DOHH2 (cell line): ENCODE results near the gene CTNNA2.

ENCODE experiments used
- H3F3A ChIP-seq: fragments of 200-600 bp; sonication (generic), shearing (Covaris generic); 2 replicates; pipeline ENCODE4 v1.6.0; 2016; ENCODE audit warnings: antibody characterized with exemption, mild to moderate bottlenecking; ENCODE audit not compliant: control insufficient read depth, insufficient read depth
- H3K27ac ChIP-seq: fragments of 200-600 bp; sonication (generic); 2 replicates; pipeline ENCODE4 v1.5.1; 2014; ENCODE audit warnings: low read depth, mild to moderate bottlenecking, low read length, moderate library complexity
- H3K27me3 ChIP-seq: fragments of 200-600 bp; sonication (generic); 2 replicates; pipeline ENCODE4 v1.6.1; 2014; ENCODE audit warnings: mild to moderate bottlenecking, low read length, mixed read lengths; ENCODE audit not compliant: control insufficient read depth
- H3K36me3 ChIP-seq: fragments of 200-600 bp; sonication (generic); 2 replicates; pipeline ENCODE4 v1.6.1; 2014; ENCODE audit warnings: mild to moderate bottlenecking, low read length, moderate library complexity, mixed read lengths; ENCODE audit not compliant: control insufficient read depth
- H3K4me1 ChIP-seq: fragments of 200-600 bp; sonication (generic); 2 replicates; pipeline ENCODE4 v1.6.1; 2014; ENCODE audit warnings: mild to moderate bottlenecking, low read length, mixed read lengths; ENCODE audit not compliant: control insufficient read depth
- H3K4me2 ChIP-seq: fragments of 200-600 bp; sonication (generic); 2 replicates; pipeline ENCODE4 v1.6.0; 2014; ENCODE audit warnings: mild to moderate bottlenecking, low read length, moderate library complexity
- H3K4me3 ChIP-seq: fragments of 200-600 bp; sonication (generic); 2 replicates; pipeline ENCODE4 v1.5.1; 2014; ENCODE audit warnings: mild to moderate bottlenecking, low read length, mixed read lengths
- H3K79me2 ChIP-seq: fragments of 200-600 bp; sonication (generic); 2 replicates; pipeline ENCODE4 v1.6.1; 2014; ENCODE audit warnings: mild to moderate bottlenecking, low read length, mixed read lengths; ENCODE audit not compliant: control insufficient read depth
- H3K9me2 ChIP-seq: fragments of 200-600 bp; sonication (generic); replicated peaks from 2 replicates; pipeline ENCODE4 v1.6.1; 2014; ENCODE audit warnings: mild to moderate bottlenecking, low read length, mixed read lengths; ENCODE audit not compliant: control insufficient read depth
- H3K9me3 ChIP-seq: fragments of 200-600 bp; sonication (generic); 2 replicates; pipeline ENCODE4 v1.6.1; 2014; ENCODE audit warnings: antibody characterized with exemption, low read length, mixed read lengths; ENCODE audit not compliant: control insufficient read depth, insufficient read depth
- H4K20me1 ChIP-seq: fragments of 200-600 bp; sonication (generic); 2 replicates; pipeline ENCODE4 v1.6.0; 2014; ENCODE audit warnings: low read depth, mild to moderate bottlenecking, antibody characterized with exemption, low read length, moderate library complexity; ENCODE audit not compliant: control insufficient read depth, insufficient read depth
- EZH2phosphoT487 ChIP-seq: fragments of 200-600 bp; sonication (generic); IDR thresholded peaks from 2 replicates; pipeline ENCODE4 v1.6.1; 2017; ENCODE audit warnings: borderline replicate concordance, mild to moderate bottlenecking, antibody characterized with exemption, low read length, moderate library complexity, mixed read lengths
- TF ChIP-seq, protein P1 (sequence below): fragments of 200-600 bp; sonication (generic); IDR thresholded peaks from one replicate; pipeline ENCODE4 v1.5.1; 2014; ENCODE audit warnings: antibody characterized with exemption, mild to moderate bottlenecking, low read depth, low read length; ENCODE audit not compliant: poor library complexity, severe bottlenecking

Gene CTNNA2

DNA sequence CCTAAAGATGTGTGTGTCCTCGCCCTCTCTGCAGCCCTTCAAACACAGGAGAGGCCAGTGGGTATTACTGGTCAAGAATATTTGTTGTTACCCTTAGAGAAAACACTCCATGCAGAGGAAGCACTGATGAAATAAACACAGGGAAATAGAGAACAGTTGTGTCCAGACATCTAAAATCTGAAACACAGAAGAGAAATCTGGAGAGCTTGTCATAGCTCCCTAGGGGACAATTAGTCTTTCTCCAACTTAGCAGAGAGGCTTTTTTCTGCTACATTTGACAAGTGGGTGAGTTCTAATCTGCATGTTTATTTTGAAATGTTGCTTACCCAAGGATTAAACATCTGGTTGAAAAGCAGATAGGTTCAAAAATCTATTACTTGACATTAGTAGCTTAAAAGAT lies 190.1 kb downstream of the CTNNA2 start:
- Histone ChIP-seq H3K4me3 (no peak overlapping the region), H3F3A (no peaks in the 10 kb centered on the region), H3K9me2 (no peaks in the 10 kb centered on the region), H3K27me3 (no peaks in the 10 kb centered on the region), H4K20me1 (no peaks in the 10 kb centered on the region), H3K4me2 (no peak overlapping the region), H3K4me1 (no peaks in the 10 kb centered on the region), H3K9me3 (no peaks in the 10 kb centered on the region), H3K79me2 (no peaks in the 10 kb centered on the region), H3K36me3 (no peaks in the 10 kb centered on the region), H3K27ac (no peak overlapping the region)
- TF ChIP-seq EZH2phosphoT487: no peak
- TF ChIP-seq, protein P1, sequence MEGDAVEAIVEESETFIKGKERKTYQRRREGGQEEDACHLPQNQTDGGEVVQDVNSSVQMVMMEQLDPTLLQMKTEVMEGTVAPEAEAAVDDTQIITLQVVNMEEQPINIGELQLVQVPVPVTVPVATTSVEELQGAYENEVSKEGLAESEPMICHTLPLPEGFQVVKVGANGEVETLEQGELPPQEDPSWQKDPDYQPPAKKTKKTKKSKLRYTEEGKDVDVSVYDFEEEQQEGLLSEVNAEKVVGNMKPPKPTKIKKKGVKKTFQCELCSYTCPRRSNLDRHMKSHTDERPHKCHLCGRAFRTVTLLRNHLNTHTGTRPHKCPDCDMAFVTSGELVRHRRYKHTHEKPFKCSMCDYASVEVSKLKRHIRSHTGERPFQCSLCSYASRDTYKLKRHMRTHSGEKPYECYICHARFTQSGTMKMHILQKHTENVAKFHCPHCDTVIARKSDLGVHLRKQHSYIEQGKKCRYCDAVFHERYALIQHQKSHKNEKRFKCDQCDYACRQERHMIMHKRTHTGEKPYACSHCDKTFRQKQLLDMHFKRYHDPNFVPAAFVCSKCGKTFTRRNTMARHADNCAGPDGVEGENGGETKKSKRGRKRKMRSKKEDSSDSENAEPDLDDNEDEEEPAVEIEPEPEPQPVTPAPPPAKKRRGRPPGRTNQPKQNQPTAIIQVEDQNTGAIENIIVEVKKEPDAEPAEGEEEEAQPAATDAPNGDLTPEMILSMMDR: no peak

DNA sequence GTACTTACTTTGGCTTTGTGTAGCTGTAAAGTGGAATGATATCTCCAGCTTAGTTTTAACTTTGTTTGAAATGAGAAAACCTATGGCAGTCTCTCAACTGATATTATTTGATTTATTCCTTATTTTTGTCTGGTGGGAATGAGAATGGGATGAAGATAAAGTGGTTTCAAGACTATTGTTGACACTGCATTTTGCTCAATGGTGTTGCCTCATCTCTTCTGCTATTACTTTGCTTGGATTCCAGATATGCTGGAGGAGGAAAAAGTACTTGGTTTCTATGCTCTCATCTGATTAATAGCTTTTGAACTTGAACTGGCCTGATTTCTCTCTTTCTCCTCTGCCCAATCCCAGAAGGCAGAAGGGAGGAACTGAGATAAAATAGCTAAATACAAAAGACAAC lies 198.2 kb downstream of the CTNNA2 start:
- Histone ChIP-seq H3K4me2 (no peak overlapping the region), H3K4me3 (no peak overlapping the region), H3K9me2 (no peaks in the 10 kb centered on the region), H3K27ac (no peak overlapping the region), H3F3A (no peaks in the 10 kb centered on the region), H3K9me3 (no peaks in the 10 kb centered on the region), H3K4me1 (no peaks in the 10 kb centered on the region), H3K79me2 (no peaks in the 10 kb centered on the region), H4K20me1 (no peaks in the 10 kb centered on the region), H3K36me3 (no peaks in the 10 kb centered on the region), H3K27me3 (no peaks in the 10 kb centered on the region)
- no peak for TF ChIP-seq EZH2phosphoT487
- TF ChIP-seq, protein P1: no peak

DNA sequence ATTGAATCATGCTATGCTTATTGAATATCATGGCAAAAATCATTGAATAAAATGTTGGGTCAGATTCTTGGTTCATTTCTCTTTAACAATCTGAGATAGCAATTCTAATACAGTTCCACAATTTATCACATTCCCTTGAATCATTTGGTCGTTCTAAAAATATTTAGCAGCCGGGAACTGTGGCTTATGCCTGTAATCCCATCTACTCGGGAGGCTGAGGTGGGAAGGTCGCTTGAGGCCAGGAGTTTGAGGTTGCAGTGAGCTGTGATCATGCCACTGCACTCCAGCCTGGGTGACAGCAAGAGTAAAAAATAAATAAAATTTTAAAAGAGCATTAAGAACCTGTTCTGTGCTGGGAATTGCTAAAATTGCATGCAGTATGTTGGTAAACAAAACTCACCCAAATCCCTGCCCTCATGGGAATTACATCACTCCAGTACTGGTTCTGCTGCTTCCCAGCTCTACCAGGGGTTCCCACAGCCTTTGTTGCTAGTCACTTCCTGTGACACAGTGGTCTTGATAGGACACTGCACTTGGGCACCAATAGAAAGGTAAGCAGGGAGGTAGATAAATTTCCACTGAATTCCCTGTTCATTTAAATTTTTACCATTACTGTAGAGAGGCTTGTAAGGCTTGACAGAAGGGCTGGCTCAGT lies 200.4 kb downstream of the CTNNA2 start:
- Histone ChIP-seq H3K4me3 (no peak overlapping the region), H4K20me1 (no peaks in the 10 kb centered on the region), H3K4me2 (no peak overlapping the region), H3F3A (no peaks in the 10 kb centered on the region), H3K27me3 (no peaks in the 10 kb centered on the region), H3K79me2 (no peaks in the 10 kb centered on the region), H3K27ac (no peak overlapping the region), H3K9me3 (no peaks in the 10 kb centered on the region), H3K36me3 (no peaks in the 10 kb centered on the region), H3K9me2 (no peaks in the 10 kb centered on the region), H3K4me1 (no peaks in the 10 kb centered on the region)
- TF ChIP-seq EZH2phosphoT487: no peak
- TF ChIP-seq, protein P1: no peak
